Astrocyte of the hippocampus (primary cell): ENCODE measurements around the gene NUMB.
"Not testable (repeated sequence)": the region's sequence is repeated elsewhere in the genome, so short reads cannot be mapped to it uniquely, and the experiment has no call there.

Source experiments
- DNase-seq: peaks from one replicate; pipeline ENCODE4 v3.0.0; 2011; ENCODE audit warnings: low read depth, low spot score

Gene NUMB

DNA sequence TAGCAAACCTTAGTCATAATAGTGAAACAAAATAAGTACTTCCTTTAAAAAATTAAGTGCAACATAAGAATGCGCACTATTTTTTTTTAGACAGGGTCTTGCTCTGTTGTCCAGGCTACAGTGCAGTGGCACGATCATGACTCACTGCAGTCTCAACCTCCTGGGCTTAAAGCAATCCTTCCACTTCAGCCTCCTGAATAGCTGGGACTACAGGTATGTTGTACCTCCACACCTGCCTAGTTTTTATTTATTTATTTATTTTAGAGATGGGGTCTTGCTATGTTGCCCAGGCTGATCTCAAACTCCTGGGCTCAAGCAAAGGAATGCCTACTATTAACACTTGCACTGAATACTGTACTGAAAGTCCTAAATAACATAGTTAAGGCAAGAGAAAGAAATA is 93.8 kb downstream of the NUMB start:
- DNase-seq: no peak

DNA sequence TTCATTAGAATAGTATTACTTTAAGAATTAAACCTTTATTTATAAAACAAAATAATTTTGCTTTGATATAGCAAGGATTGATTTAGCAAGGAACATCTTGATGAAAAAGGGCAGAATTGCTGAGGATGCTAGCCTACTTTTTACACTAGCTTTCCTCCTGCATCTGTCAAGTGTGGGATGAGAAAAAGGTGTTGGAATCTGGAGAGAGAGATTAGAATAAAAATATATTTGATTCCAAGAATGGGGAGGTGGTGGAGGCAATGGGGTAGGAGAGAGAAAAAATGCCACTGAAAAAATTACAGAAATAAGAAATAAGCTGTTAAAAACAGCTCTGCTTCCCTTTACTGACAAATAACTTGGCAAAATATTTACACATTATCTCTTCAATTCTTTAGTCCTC is 98.9 kb downstream of the NUMB start:
- DNase-seq: no peak

DNA sequence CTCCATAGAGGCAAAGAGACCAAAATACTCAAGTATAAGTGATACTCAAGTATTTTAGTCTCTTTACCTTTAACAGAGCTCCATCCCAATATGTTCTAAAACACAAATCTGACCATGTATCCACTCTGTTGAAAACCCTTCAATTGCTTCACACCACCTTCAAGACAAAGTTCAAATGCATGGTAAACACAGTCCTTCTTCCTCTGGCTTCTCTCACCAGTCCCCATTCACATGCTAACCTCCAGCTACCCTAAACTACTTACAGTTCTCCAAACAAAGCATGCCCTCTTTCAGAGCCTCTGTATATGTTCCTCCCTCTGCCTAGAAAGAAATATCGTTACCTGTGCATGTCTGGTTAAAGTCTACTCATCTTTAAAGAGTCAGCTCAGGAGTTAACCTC is 100.2 kb downstream of the NUMB start:
- DNase-seq: no peak

DNA sequence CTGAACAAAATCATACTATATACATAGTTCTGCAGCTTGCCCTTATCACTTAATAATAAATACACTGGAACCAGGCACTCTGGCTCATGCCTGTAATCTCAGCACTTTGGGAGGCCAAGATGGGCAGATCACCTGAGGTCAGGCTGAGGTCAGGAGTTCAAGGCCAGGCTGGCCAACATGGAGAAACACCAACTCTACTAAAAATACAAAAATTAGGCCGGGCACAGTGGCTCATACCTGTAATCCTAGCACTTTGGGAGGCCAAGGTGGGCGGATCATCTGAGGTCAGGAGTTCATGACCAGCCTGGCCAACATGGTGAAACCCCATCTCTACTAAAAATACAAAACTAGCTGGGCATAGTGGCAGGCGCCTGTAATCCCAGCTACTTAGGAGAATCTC is 109.3 kb downstream of the NUMB start:
- DNase-seq: not testable (repeated sequence)

DNA sequence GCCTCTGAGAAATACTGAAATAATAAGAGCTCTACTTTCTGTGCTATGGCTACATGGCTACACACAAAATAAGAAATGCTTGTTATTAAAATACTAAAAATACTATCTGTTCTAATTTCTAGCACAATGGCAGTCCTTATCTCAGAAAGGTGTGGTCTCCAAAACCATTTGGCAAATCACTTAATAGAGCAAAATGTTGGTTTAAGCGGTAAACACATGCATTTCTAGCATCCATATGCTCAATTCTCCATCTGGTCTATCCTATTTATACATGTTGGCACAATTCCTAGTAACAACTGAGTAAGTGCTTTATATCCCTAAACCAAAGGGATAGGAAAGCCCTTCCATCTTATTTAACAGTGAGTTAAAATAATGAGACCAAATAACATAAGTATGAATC is 114.0 kb downstream of the NUMB start:
- DNase-seq: no peak

DNA sequence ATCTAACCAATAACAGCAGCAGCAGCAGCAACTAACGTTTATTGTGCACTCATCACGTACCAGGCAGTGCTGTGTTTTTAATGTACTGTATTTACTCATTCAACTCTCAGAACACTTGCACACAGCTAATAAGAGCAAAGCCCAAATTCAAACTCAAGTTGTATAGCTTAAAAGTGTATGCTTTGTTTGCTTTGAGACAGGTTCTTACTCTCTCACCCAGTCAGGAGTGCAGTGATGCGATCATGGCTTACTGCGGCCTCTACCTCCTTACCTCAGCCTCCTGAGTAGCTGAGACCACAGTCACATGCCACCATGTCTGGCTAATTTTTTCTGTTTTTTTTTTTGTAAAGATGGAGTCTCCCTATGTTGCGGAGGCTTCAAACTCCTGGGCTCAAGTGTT is 115.7 kb downstream of the NUMB start:
- no peak for DNase-seq

DNA sequence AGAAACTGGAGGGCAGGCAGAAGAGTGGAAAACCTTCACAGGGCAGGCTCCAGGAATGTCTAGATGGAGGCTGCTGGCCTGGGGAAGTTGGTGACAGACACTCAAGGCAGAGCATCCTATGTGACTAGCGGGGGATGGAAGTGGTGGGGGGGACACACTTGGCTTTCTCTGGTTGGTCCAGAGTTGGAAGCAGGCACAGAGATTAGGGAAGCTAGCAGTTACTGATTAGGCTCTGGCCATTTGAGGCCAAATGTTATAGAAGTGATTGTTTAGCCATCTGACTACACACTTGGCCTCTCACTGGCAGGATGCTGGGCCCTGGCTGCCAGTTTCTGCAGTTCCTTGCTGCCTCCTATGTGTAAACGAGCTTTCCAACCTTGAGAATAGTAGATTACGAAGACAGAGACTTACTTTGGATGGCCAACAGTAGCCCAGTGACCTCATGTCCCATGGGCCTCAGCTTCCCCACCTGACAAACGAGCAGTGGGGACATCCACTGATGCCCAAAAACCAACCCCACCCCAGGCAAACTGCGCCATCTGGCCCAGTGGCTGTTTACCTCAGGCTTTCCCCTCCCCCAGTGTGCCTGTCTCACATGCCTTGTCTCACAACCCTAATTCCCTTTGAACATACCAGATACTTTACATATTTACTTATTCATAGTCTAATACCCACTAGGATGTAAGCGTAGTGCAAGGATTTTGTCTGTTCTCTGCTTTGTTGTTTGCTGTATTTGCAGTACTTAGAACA is 118.3 kb downstream of the NUMB start:
- no peak for DNase-seq

DNA sequence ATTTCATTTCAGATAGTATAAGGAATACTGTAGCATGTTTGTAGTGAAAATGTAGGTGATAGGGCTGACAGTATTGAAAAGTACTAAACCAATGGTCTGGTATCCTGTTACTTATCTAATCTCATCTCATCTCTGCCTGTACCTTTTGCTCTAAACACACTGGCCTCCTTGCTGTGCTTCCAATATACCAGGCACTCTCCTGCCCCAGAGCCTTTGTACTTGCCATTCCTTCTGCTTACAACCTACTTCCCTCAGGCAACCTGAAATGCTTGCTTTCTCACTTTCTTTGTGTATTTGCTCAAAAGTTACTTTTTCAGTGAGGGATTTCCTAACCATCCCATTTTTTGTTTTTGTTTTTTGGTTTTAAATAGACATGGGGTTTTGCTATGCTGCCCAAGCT is 119.1 kb downstream of the NUMB start:
- no peak for DNase-seq

DNA sequence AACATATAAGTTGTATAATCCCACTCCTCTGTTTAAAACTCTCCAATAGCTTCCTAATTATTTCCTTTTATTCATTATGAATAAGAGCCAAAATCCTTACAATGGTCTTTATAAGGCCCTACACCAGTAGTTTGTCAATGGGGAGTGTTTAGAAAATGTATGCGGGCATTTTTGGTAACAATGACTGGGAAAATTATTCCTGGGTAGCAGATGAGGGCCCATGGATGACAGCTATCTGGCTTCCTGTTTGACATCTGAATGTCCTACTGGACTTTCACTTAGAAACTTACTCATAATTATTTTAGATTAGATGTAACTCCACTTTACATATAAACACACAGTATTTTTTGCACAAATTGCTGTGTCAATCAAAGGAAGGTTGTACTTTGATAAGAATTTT is 119.8 kb downstream of the NUMB start:
- DNase-seq: no peak

DNA sequence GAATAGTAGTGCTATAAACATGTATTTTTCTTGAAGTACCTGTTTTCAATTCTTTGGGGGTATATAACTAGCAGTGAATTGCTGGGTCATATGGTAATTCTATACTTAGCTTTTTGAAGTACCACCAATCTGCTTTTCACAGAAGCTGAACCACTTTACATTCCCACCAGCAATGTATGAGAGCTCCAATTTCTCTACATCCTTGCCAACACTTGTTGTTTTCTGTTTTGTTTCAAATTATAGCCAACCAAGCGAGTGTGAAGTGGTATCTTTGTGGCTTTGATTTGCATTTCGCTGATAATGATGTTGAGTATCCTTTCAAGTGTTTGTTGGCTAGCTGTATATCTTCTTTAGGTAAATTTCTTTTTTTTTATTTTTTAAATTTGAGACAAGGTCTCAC is 125.3 kb downstream of the NUMB start:
- no peak for DNase-seq

DNA sequence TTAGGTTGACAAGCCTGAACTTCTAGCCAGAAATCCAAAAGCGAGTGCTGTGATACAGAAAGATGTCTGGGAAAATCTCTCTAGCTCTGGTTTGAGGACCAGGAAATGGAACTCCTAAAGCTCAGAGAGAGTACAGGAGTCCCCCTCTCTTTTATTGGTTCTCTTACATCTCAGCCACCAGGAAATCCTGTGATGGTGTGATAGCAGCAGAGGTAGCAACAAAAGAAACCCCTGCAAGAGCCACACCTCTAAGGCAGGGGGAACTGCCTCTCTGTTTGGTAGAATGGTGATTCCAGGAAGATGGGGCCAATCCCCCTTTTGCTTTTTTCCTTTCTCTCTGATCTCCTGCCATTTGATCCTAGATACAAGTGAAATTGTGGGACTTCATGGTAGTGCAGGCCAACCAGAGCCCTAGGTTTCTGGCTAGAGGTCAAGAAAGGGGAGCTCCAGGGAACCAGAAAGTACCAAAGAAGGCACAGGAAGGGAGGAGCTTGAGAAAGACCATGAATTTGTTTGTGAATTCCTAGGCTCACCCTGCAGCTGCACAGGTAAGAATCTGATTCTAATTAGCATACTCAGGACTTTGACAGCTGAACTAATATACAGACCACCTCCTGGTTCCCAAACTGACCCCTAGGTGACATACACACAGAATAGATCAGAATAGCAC is 132.6 kb downstream of the NUMB start:
- DNase-seq: no peak

DNA sequence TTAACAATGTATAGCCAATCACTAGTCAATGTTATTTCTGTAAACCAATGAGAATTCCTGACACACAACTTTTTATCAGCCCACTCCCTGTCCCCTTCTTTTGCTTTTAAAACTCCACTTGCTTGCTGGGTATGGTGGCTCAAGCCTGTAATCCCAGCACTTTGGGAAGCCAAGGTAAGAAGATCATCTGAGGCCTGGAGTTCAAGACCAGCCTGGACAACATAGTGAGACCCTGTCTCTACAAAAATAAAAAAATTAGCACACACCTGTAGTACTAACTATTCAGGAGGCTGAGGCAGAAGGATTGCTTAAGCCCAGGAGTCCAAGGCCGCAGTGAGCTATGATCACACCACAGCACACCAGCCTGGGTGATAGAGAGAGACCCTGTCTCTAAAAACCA is 133.3 kb downstream of the NUMB start:
- DNase-seq: no peak

DNA sequence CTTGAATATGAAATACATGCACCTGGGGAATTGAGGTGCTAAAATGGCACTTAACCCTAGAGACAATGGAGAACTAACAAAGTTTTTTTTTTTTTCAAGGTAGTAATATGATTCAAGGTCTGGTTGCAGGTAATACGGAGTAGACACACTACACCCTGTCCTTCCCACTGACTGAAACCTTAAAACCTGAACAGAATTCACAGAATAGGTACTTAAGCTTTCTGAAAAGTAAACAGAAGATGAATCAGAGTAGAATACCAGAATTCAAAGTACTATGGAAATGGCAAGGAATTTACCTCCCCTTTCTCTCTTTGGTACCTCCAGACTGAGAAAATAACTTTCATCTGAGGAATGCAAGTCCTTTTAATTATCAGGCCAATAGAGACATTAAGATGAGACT is 133.8 kb downstream of the NUMB start:
- no peak for DNase-seq

DNA sequence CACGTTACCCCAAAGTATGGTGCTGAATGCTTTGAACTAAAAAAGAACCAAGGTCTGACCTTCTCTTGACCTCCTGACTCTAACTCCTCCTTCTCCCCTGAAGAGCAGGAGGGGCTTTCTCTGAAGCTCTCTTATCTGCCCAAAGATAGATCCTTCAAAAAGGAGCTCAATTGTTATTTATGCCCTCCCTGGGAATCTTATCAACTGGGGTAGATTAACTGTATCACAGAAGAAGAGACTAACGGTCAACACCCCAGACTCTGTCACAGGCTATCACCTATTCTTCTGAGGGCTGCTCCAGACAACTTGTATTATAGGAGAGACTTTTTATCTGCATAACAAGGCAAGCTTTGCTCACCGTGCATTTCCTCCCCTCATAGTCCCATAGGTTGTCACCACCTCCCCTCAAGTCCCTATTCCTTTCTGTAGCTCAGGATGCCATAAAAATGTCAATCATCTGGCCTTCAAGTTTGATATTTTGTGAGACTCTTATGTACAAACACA is 134.4 kb downstream of the NUMB start:
- DNase-seq: no peak

DNA sequence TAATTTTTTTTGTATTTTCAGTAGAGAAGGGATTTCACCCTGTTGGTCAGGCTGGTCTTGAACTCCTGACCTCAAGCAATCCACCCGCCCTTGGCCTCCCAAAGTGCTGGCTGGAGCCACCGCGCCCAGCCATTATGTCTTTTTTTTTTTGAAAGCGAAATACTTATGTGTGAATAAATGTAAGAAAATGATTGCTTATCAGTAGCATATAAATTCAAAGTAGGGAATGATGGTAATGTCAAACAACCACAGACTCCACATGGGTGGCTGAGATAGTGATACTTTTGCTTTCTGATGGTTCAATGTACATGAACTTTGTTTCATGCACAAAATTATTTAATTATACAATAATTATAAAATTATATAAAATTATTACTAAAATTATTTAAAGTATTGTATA is 145.2 kb downstream of the NUMB start:
- no peak for DNase-seq

DNA sequence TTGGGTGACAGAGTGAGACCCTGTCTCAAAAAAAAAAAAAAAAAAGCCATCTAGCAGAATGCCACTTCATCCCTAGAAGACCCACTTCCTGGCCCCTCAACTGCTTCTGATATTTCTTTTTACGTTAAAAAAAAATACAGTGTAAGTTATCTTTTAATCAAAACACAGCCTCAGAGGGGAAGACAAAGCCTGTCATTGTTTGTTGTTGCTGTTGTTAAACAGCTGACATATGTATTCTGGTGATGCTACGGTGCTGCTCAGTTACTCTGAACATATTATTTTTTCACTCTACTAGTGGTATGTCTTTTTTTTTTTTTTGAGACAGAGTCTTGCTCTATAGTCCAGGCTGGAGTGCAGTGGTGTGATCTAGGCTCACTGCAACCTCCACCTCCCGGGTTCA is 145.7 kb downstream of the NUMB start:
- DNase-seq: no peak

DNA sequence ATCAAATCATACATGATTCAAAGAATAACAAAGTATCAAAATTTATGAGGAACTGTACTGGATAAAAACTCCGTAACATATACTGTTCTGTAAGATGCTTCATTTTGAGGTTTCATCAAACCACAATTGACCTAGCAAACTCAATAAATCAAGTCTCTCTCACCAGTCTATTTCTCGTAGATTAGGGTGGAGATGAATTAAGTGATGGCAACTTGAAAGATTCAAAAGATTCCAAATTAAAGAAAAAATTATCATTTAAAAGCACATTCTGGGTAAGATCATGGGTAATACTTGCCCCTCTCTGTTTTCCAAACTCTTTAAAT is 146.7 kb downstream of the NUMB start:
- DNase-seq: no peak

DNA sequence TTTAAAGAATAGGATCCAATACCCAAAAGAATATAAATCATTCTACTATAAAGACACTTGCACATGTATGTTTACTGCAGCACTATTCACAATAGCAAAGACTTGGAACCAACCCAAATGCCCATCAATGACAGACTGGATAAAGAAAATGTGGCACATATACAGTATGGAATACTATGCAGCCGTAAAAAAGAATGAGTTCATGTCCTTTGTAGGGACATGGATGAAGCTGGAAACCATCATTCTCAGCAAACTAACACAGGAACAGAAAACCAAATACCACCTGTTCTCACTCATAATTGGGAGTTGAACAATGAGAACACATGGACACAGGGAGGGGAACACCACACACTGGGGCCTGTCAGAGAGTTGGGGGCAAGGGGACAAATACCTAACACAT is 149.1 kb downstream of the NUMB start:
- not testable (repeated sequence) for DNase-seq

DNA sequence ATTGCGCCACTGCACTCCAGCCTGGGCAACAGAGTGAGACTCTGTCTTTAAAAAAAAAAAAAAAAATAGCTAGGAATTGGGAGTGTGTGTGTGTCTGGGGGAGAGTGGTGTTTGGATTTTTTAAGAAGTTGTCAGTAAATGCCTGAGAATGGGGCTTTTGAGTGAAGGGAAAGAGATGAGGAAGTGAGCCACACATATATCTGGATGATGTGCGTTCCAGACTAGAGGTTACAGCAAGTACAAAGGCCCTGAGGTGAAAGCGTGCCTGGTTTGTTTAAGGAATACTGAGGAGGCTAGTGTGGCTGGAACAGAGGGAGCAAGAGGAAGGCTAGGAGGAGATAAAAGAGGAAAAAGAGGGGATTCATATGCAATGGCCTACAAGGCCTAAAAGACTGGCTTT is 151.1 kb downstream of the NUMB start:
- DNase-seq: no peak

DNA sequence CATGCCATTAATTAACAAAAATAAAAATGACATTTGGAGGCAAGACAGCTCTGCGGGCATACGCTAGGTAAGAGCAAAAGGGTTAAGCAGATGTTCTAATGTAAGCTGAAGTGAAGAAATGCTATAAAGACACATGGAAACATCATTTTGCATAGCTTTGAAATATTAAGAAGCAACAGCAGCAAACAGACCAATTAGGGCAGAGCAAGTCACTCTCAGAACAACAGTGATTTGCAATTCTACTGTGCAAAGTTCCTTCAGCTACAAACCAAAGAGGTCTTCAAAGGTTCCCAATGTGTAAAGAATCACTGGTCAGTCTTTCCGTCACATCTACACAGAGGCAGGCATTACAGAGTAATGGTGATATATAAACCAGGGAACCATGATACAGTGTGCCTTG is 152.8 kb downstream of the NUMB start:
- no peak for DNase-seq

DNA sequence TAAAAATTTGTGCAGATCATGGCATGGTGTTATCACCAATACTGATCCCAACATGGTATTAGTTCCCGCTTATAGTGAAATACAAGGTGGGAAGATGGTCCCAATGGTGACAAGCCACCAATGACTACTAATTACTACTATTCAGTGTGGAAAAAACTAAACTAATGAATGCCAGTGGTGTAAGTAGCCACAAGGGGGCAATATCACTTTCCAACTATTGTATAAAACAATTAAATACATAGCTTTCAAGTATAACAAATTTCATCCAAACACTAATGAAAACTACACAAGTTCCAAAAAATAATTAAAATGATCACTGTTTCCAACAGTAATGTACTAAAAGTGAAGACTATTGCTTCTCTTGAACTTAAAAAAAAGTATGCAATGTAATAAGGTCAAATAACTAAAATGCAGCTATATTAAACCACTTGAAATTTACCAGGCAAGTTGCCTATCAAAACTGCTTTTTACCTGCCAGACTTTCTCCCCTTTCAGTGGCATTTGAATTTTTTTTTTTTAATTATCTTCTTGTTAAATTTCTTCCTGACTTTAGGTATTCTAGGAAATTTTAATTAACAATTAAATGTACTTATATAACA is 163.0 kb downstream of the NUMB start:
- peak; percentile 53 for DNase-seq

DNA sequence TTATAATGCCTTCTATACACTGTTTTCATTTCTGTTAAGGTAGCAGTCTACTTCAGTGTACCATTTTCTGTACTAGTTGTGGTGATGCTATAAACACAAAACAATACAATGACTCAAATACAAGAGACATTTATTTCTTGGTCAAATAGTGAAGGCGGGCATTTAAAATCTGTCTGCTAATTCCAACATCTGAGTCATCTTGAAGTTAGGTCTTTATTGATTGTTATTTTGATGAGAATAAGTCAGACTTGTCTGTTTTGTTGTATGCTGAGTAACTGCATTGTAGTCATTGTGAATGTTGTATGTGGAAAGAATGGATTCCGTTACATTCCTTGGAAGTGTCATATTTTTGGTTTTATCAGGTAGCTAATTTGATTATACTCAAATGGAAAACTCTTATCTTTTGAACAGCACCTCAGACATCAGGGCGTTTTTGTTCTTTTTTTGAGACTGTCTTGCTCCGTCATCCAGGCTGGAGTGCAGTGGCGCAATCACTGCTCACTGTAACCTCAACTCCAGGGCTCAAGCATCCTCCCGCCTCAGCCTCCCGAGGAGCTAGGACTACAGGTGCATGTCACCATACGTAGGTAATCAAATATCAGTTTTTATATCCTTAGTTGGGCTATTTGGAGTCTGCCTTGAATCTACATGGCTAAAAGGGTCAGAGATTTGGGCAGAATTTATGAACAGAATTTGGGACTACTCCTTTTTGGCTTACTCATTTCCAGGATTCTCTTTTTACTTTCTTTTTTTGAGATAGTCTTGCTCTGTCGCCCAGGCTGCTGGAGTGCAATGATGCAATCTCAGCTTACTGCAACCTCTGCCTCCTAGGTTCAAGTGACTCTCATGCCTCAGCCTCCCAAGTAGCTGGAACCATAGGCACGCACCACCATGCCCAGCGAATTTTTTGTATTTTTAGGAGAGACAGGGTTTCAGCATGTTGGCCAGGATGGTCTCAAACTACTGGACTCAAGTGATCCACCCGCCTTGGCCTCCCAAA is 164.3 kb downstream of the NUMB start:
- DNase-seq: peak; percentile 26
